Lower leg skin (tissue), 4 donors: ENCODE results near the gene CLDN9. TPM values are rescaled to one million over a fixed set of nuclear protein-coding genes. Genes with fewer than 3 reads are reported as not detected.

Experiments used
- DNase-seq, 2 donors: peaks; one replicate each; pipeline ENCODE4 v3.0.0-alpha.2; 2019; ENCODE audit warnings: low spot score in 2 of 2
- H3K4me3 ChIP-seq: fragments of 200-600 bp; sonication (generic); 2 replicates; pipeline ENCODE4 v1.5.1; 2017; ENCODE audit warnings: mild to moderate bottlenecking, low read depth; ENCODE audit not compliant: poor library complexity, severe bottlenecking
- CTCF ChIP-seq, 3 donors: fragments of 450-650 bp; IDR thresholded peaks; one replicate each; pipeline ENCODE4 v1.5.1; 2016; ENCODE audit warnings: antibody characterized with exemption in 3 of 3, mild to moderate bottlenecking in 3 of 3, moderate library complexity in 2 of 3
- POLR2A ChIP-seq, 2 donors: fragments of 450-650 bp; IDR thresholded peaks; one replicate each; pipeline ENCODE4 v1.6.1; 2016 to 2017; ENCODE audit warnings: antibody characterized with exemption in 2 of 2, mild to moderate bottlenecking in 1 of 2, moderate library complexity in 1 of 2
- WGBS, 2 donors: methylation state at CpG; one replicate each; pipeline ENCODE4 v1.1.5; 2018; 5-methylcytosine and 5-hydroxymethylcytosine counted together
- intact Hi-C: fragments of 100-400 bp; cut with DNase I; formaldehyde crosslinking; loops from one replicate; pipeline ENCODE4 v1.15.0; 2023; ENCODE audit warnings: low total_unique reads
- total RNA-seq, 4 donors: library from RNA; depleted of rRNA; stranded (reverse); fragments of >200 nt; gene quantifications; one replicate each; pipeline ENCODE4 v1.1.0, GENCODE V29; 2016

The CLDN9 gene
- total RNA-seq, 4 donors from 2014 or later, result 0.15 to 0.23 TPM; not detected in 2

- intact Hi-C loops, result no loop called here
- H3K4me3 ChIP-seq, result peak overlapping the region; percentile 51
- TF ChIP-seq POLR2A (IDR thresholded peaks at IDR 0.05), result no peak
- TF ChIP-seq CTCF (IDR thresholded peaks at IDR 0.05), result no peak
- WGBS, 2 donors, result 0 to 6% methylated on average over 14 to 46 of the region's 83 CpGs
- no peak for DNase-seq
These were observed 42.9 kb upstream of the CLDN9 start for GRCh38 chr16:2969545-2970521.

DNA sequence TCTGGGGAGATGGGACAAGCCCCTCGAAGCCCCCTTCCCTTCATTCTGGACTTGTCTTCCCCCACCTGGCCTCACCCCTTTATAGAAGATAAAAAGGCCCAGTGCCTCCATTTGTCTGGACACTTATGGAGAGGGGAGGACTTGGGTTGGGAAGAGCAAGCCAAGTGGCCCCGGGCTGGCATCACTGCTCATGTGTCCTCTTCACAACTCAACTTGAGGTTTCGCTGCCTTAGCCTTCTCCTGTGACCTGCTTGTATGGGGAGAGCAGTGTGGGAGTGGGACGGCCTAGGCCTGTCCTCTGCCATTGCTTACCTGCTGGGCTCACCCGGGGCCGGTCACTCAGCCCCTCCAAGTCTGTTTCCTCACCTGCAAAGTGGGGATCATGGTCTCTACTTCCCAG, 42.2 kb upstream of the CLDN9 start:
- H3K4me3 ChIP-seq, result no peak overlapping the region
- DNase-seq, result no peak
- intact Hi-C loops, result no loop called here
- 81 to 83% methylated on average over 6 of the region's 6 CpGs for WGBS, 2 donors
- TF ChIP-seq POLR2A (IDR thresholded peaks at IDR 0.05) (no peak), CTCF (IDR thresholded peaks at IDR 0.05) (no peak)

GRCh38 chr16:2971134-2971984, 41.4 kb upstream of the CLDN9 start:
- TF ChIP-seq CTCF (IDR thresholded peaks at IDR 0.05), result no peak
- 82 to 88% methylated on average over 7 to 28 of the region's 35 CpGs for WGBS, 2 donors
- H3K4me3 ChIP-seq, result no peak overlapping the region
- intact Hi-C loops, result no loop called here
- no peak for DNase-seq

DNA sequence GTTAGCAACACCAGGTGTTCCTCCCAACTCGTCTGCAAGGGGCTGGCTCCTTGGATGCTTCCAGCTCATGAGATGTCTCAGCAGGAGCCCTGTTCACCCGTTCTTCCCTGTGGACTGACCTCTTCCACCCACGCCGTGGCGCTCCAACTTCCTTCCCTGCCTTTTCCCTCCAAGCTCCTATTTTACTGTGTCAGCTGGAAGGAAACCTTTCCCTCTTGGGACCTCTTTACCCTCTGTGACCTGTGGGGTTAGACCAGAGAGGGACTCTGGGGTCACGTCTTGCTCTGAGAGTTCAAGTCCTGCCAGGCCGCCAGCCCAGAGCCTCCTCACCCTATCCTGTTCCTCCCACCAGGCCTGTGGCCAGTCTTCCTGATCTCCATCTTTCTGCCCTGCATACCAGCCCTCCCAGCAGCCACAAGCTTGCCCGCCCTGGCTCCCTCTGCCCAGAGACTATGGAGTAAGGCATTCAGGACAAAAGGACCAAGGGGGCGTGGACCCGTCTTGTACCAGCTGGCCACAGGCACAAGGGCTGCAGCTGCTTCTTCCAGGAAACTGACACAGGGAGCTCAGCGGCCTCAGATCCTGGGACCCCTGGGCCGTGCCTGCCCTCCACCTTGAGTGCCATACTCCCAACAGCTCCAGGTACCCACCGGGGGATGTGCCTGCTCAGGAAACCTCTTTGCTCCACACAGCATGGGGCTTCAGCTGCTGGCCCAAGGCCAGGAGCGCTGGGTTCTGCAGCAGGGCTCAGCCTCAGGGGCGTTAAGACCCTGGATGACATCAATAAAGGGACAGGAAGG, 40.5 kb upstream of the CLDN9 start:
- intact Hi-C loops, result no loop called here
- no peak overlapping the region for H3K4me3 ChIP-seq
- no peak for DNase-seq
- WGBS, 2 donors, result 79% methylated on average over 12 to 13 of the region's 15 CpGs
- TF ChIP-seq CTCF (IDR thresholded peaks at IDR 0.05) (no peak), POLR2A (IDR thresholded peaks at IDR 0.05) (no peak)

DNA sequence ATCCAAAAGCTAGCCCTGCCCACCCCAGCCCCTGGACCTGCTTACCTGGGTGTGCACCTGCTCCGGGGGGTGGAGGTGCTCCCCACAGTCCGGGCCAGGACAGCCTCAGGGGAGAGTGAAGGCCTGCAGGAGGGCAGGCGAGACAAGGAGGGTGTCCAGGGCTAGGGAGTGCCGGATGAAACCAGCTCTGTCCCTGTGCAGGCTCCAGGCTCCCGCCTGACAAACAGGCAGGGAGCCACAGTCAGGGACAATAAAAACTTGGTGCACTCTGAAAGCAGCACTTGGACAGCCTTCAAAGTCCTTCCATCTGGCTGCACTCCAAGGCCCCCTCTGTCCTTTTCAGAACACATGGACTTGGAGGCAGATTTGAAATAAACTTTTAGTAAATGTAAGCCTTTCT, 39.6 kb upstream of the CLDN9 start:
- intact Hi-C loops, result no loop called here
- TF ChIP-seq CTCF (IDR thresholded peaks at IDR 0.05) (no peak), POLR2A (IDR thresholded peaks at IDR 0.05) (no peak)

More for the DNA sequence above, 39.6 kb upstream of the CLDN9 start:
- no peak overlapping the region for H3K4me3 ChIP-seq
- 70 to 71% methylated on average over 5 of the region's 5 CpGs for WGBS, 2 donors
- DNase-seq, result no peak
